ENCODE data around the gene URB2. TPM values are rescaled to one million over a fixed set of nuclear protein-coding genes. Genes with fewer than 3 reads are reported as not detected.

URB2 gene
- total RNA-seq, 1 experiment from 2014 or later = 20.4 TPM

GRCh38 chr1:229648406-229648805 lies 22.4 kb downstream of the URB2 start:
- H2AFZ ChIP-seq (ENCODE audit: low read depth, low read length, poor library complexity, severe bottlenecking) = no peak overlapping the region
- no TSS peak for BruUV-seq (replicated peaks)
- peaks cover 39 to 52% of the 10 kb centered on the region in 2 experiments for H3K36me3 ChIP-seq (ENCODE audit: control insufficient read depth in 1 of 2, insufficient read depth in 2 of 2, low read length in 2 of 2)
- ChIA-PET CTCF (no interaction called here), RAD21 (ENCODE audit: low non-redundant PET in 1 of 2, low total read pairs in 2 of 2, uncharacterized antibody in 2 of 2, unreplicated experiment in 2 of 2) (no interaction called here), POLR2A (no interaction called here)
- H3K9me3 ChIP-seq (ENCODE audit: control insufficient read depth in 1 of 2, insufficient read depth in 1 of 2, low read depth in 1 of 2, low read length in 2 of 2) = no peaks in the 10 kb centered on the region
- no peaks in the 10 kb centered on the region for H4K20me1 ChIP-seq (ENCODE audit: insufficient read depth)
- H3K4me3 ChIP-seq (replicated peaks in 1 of 2; ENCODE audit: low read depth in 1 of 2, low read length in 2 of 2) = no peak overlapping the region
- TF ChIP-seq JUND (IDR thresholded peaks at IDR 0.05) (no peak), CBX3 (IDR thresholded peaks at IDR 0.05; ENCODE audit: low read depth) (no peak), SIN3A (IDR thresholded peaks at IDR 0.05; ENCODE audit: low read depth) (no peak), CEBPB (IDR thresholded peaks at IDR 0.05; ENCODE audit: low read depth) (no peak), FOSL1 (IDR thresholded peaks at IDR 0.05; ENCODE audit: low read depth) (no peak), EZH2phosphoT487 (IDR thresholded peaks at IDR 0.05; ENCODE audit: borderline replicate concordance) (no peak), ZFX (IDR thresholded peaks at IDR 0.05) (no peak), EGR1 (IDR thresholded peaks at IDR 0.05; ENCODE audit: low read depth) (no peak), SRF (IDR thresholded peaks at IDR 0.05; ENCODE audit: low read depth) (no peak), REST (IDR thresholded peaks at IDR 0.05; ENCODE audit: low read depth) (no peak)
- TF ChIP-seq, protein P1, sequence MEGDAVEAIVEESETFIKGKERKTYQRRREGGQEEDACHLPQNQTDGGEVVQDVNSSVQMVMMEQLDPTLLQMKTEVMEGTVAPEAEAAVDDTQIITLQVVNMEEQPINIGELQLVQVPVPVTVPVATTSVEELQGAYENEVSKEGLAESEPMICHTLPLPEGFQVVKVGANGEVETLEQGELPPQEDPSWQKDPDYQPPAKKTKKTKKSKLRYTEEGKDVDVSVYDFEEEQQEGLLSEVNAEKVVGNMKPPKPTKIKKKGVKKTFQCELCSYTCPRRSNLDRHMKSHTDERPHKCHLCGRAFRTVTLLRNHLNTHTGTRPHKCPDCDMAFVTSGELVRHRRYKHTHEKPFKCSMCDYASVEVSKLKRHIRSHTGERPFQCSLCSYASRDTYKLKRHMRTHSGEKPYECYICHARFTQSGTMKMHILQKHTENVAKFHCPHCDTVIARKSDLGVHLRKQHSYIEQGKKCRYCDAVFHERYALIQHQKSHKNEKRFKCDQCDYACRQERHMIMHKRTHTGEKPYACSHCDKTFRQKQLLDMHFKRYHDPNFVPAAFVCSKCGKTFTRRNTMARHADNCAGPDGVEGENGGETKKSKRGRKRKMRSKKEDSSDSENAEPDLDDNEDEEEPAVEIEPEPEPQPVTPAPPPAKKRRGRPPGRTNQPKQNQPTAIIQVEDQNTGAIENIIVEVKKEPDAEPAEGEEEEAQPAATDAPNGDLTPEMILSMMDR (IDR thresholded peaks at IDR 0.05 in 2 of 3, conservative IDR thresholded peaks at IDR 0.05 in 1 of 3; ENCODE audit: borderline replicate concordance in 1 of 3, insufficient read depth in 1 of 3, low read depth in 2 of 3, low read length in 2 of 3) = no peak
- intact Hi-C loops (cut with micrococcal nuclease) = no loop called here
- no peaks in the 10 kb centered on the region for H3K27me3 ChIP-seq (ENCODE audit: insufficient read depth, low read length)
- no peak overlapping the region for H3K4me2 ChIP-seq (ENCODE audit: low read length)
- no peak overlapping the region for H3K9ac ChIP-seq (ENCODE audit: low read length)
- H3K4me1 ChIP-seq (ENCODE audit: control insufficient read depth in 1 of 2, insufficient read depth in 2 of 2, low read length in 2 of 2) = no peaks in the 10 kb centered on the region
- H3K9me2 ChIP-seq (ENCODE audit: insufficient read depth) = no peaks in the 10 kb centered on the region
- ATAC-seq (no peak), DNase-seq (ENCODE audit: low read depth, low spot score) (no peak)
- peaks cover 16% of the 10 kb centered on the region for H3K79me2 ChIP-seq (ENCODE audit: insufficient read depth, low read length)
- no peak overlapping the region for H3K27ac ChIP-seq (ENCODE audit: low read depth, low read length)
